GM12892 (cell line): ENCODE results near the gene ZNF483. TPM values are rescaled to one million over a fixed set of nuclear protein-coding genes. Genes with fewer than 3 reads are reported as not detected.
"Not testable (repeated sequence)": the region's sequence is repeated elsewhere in the genome, so short reads cannot be mapped to it uniquely, and the experiment has no call there.

Experiments used
- DNase-seq: peaks from one replicate; pipeline ENCODE4 v3.0.0; 2011; ENCODE audit not compliant: insufficient read length
- FAIRE-seq: peaks from 2 replicates; lab custom pipeline; 2011; peaks lifted over from hg19 to GRCh38; lab: Jason Lieb, UNC
- POLR2A ChIP-seq: IDR thresholded peaks from 2 replicates; pipeline ENCODE4 v1.6.1; 2011; ENCODE audit warnings: low read depth, low read length, control low read depth
- POLR2AphosphoS5 ChIP-seq: IDR thresholded peaks from 2 replicates; pipeline ENCODE4 v1.6.1; 2011; ENCODE audit warnings: low read depth, low read length, control low read depth
- TAF1 ChIP-seq: IDR thresholded peaks from 2 replicates; pipeline ENCODE4 v1.6.1; 2011; ENCODE audit warnings: low read depth, mild to moderate bottlenecking, control low read depth, low read length, borderline replicate concordance
- polyA plus RNA-seq: library from polyadenylated mRNA; unstranded; fragments of >200 nt; gene quantifications from one replicate; pipeline ENCODE4 v1.2.1, GENCODE V29; 2012; ENCODE audit warnings: missing spikeins, inconsistent platforms; ENCODE audit not compliant: missing spikeins

Gene ZNF483
- polyA plus RNA-seq, result 0.36 TPM

DNA sequence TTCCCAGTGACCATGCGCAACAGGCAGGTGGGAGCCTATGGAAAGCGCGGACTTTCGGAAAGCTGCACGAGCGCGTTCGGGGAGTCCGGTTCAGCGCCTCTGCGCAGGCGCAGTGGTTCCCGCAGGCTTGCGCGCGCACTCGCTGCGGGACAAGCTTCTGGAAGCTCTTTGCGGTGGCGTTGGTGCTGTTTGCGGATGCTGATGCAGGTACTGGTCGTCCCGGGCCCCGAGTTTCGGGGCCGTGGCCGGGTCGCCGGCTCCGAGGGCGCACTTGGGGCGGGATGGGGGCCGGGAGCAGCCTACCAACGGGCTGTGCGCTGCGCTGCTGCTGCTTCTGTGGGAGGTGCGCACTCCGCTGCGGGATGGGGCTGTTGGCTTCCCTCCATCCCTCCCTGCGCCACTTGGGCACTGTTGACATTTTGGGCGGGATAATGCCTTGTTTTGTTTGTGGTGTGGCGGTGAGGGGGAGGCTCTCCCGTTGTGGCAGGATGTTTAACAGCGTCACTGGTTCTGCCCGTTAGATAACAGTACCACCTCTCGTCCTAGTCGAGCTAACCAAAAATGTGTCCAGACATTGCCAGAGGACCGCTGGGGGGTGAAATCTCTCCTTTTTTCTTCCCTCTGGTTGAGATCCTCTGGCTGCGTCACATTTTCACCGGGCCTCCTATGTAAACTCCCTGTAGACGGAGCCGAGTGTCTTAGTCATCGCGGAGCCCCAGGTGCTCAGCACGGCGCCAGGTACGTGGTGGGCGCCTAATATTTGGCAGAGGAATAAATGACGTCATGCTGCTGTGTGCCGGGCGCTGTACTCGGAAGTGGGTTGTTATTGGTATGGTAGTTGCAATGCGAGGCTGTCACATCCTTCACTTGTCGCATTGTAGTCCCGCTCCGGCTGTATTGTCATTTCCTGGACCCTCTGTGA is at the start of gene ZNF483:
TSS of gene ZNF483 (plus strand) at position 124 of the 922 bp plus-strand sequence. CDS start 2,217 bp downstream, outside the sequence.
- DNase-seq (peak; percentile 42), FAIRE-seq (peak; percentile 64)
- TF ChIP-seq POLR2AphosphoS5 (no peak), POLR2A (no peak), TAF1 (no peak)

- no peak for TF ChIP-seq POLR2AphosphoS5
- TF ChIP-seq TAF1, result no peak
- TF ChIP-seq POLR2A, result no peak
- DNase-seq, result no peak
- FAIRE-seq, result no peak
Measured at GRCh38 chr9:111475195-111475594, 49.8 kb upstream of the ZNF483 start.

- FAIRE-seq (no peak), DNase-seq (no peak)
- TF ChIP-seq TAF1, result no peak
- no peak for TF ChIP-seq POLR2A
- TF ChIP-seq POLR2AphosphoS5, result no peak
Measured at GRCh38 chr9:111477677-111478076, 47.3 kb upstream of the ZNF483 start.

GRCh38 chr9:111481885-111482636 is 42.9 kb upstream of the ZNF483 start:
- FAIRE-seq (no peak), DNase-seq (no peak)
- TF ChIP-seq TAF1 (no peak), POLR2A (no peak), POLR2AphosphoS5 (no peak)

DNA sequence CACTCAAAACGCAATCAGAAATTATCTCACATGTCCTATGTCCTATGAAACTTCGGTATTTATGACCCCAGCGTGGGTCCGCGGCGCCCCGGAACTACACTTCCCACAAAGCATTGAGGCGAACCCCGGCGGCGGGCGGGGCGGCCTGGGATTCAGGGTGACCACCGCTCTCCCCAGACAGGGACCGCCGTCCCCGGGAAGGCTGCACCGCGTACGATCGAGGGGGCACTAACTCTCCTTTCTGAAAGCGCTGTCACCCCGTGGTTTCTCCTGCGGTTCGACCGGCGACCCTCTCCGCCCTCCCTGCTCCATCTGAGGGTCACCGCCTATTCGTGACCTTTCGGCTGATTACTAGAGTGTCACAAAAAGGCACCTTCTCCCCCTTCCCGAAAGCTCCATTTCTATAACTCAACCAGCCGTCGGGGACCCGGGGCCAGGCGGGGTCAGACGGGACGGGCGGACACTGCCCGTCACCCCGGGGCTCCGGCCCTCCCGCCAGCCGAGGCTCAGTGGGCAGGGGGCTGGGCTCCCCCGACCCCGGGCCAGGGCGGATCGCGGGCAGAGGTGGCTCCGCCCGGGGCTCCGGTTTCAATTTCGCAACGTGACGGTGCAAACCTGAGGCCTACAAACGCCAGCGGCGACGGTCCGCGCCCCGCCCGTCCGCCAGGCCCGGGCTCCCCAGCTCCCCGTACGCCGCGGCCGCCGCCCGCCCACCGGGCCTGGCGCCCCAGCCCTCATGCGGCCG is 42.1 kb upstream of the ZNF483 start:
- peak; percentile 62 for DNase-seq
- peak; percentile 69; the same call in 1 of the 2 replicates for TF ChIP-seq POLR2AphosphoS5
- TF ChIP-seq POLR2A, result peak; percentile 51; the same call in 1 of the 2 replicates
- no peak for TF ChIP-seq TAF1
- peak; percentile 76 for FAIRE-seq

GRCh38 chr9:111483439-111483857 is 41.5 kb upstream of the ZNF483 start:
- DNase-seq (peak; percentile 53), FAIRE-seq (no peak)
- TF ChIP-seq TAF1, result no peak; the same call in 1 of the 2 replicates
- no peak; the same call in 1 of the 2 replicates for TF ChIP-seq POLR2A
- TF ChIP-seq POLR2AphosphoS5, result no peak

DNA sequence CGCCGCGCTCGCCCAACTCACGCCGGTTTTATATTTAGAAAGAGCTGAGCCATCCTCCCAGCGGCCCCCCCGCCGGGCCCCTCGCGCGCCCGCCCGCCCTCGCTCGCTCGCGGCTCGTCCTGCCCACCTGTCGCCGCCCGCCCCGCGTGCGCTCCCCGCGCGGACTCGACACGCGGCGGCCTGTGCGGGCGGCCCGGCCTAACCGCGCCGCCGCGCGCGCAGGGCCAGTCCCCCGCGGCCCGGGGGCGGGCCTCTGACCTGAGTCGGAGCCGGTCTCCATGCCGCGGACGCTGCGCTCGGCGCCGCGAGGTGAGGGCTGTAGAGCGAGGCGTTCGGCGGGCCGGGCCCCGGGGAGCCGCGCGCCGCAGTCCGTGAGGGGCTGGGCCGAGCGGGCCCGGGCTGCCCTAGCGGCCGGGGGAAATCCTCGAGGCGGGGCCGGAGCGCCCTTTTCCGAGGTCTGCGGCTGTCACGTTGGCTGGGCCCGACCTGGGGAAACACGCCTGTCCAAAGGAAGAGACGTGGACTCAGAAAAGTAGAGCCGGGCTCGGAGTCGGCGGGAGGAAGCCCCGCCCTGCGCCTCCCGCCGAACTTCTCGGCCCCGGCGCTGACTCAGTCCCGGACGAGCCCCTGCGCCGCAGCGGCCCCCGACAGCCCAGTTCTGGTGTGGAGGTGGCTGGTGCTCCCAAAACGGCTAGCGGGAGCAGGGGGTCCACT is 41.0 kb upstream of the ZNF483 start, which contains the start of gene ECPAS:
TSS of gene ECPAS (minus strand) at position 526 of the 714 bp plus-strand sequence. CDS start 11,465 bp downstream, outside the sequence.
- peak; percentile 80 for DNase-seq
- peak; percentile 89 for FAIRE-seq
- no peak for TF ChIP-seq TAF1
- peak; percentile 41; the same call in 1 of the 2 replicates for TF ChIP-seq POLR2AphosphoS5
- TF ChIP-seq POLR2A, result peak; percentile 71

GRCh38 chr9:111484572-111484894 is 40.4 kb upstream of the ZNF483 start:
- no peak for DNase-seq
- no peak for FAIRE-seq
- no peak for TF ChIP-seq POLR2A
- TF ChIP-seq TAF1, result no peak
- no peak for TF ChIP-seq POLR2AphosphoS5

- not testable (repeated sequence) for DNase-seq, FAIRE-seq
Measured at GRCh38 chr9:111497196-111497595, 27.8 kb upstream of the ZNF483 start.

DNA sequence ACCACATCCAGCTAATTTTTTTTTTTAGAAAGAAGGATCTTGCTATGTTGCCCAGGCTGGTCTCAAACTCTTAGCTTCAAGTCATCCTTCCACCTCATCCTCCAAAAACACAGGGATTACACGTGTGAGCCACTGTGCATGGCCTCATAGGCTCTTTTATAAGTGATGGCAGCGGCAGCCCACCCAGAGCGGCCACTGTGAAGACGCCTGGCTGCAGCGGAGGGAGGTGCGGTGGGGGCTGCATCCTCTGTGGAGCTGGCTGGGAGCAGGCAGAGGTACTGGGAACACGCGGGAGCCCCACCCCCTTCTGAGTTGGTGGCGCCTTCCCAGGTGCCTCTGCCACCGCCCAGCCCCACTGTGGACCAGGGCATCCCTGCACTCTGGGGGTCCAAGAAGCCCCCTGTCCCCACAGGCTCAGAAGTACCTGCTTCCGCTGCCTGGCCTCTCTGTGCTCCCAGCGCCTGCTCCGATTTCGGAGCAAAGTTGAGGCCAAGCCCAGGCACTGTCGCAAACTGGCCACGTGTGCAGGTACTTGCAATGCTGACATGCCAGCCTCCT is 23.9 kb upstream of the ZNF483 start:
- FAIRE-seq (no peak), DNase-seq (no peak)
- TF ChIP-seq POLR2A (no peak), TAF1 (no peak), POLR2AphosphoS5 (no peak)
